ENCODE data around the gene FOXO3. TPM values are rescaled to one million over a fixed set of nuclear protein-coding genes. Genes with fewer than 3 reads are reported as not detected.
A peak's percentile ranks its signal among the peaks of the same experiment; 100 is the strongest.

The FOXO3 gene
- total RNA-seq, 6 experiments from 2014 or later = 21.1 to 28.9 (median 24.2) TPM

GRCh38 chr6:108574457-108575141 is 13.9 kb downstream of the FOXO3 start:
- TF ChIP-seq CTCF (IDR thresholded peaks at IDR 0.05) = no peak
- Mint-ChIP-seq H3K9me3 (no peaks in the 10 kb centered on the region), H3K36me3 (ENCODE audit: low read depth) (peaks cover 27% of the 10 kb centered on the region), H3K4me3 (no peak overlapping the region), H3K27ac (no peak overlapping the region), H3K4me1 (ENCODE audit: low read depth) (peaks cover 58% of the 10 kb centered on the region), H3K27me3 (ENCODE audit: insufficient read depth) (no peaks in the 10 kb centered on the region)
- no peak for DNase-seq

- DNase-seq = no peak
- Mint-ChIP-seq H3K27me3 (ENCODE audit: insufficient read depth) (no peaks in the 10 kb centered on the region), H3K9me3 (no peaks in the 10 kb centered on the region), H3K4me1 (ENCODE audit: low read depth) (peaks cover 71% of the 10 kb centered on the region), H3K4me3 (no peak overlapping the region), H3K36me3 (ENCODE audit: low read depth) (peaks cover 22% of the 10 kb centered on the region), H3K27ac (no peak overlapping the region)
- no peak for TF ChIP-seq CTCF (IDR thresholded peaks at IDR 0.05)
Measured at GRCh38 chr6:108575905-108576494, 15.3 kb downstream of the FOXO3 start.

- no peaks in the 10 kb centered on the region for H3K27me3 Mint-ChIP-seq (ENCODE audit: insufficient read depth)
- no peaks in the 10 kb centered on the region for H3K9me3 Mint-ChIP-seq
- TF ChIP-seq CTCF (IDR thresholded peaks at IDR 0.05) = no peak
- H3K36me3 Mint-ChIP-seq (ENCODE audit: low read depth) = peaks cover 18% of the 10 kb centered on the region
- H3K4me3 Mint-ChIP-seq = no peak overlapping the region
- H3K27ac Mint-ChIP-seq = no peak overlapping the region
- H3K4me1 Mint-ChIP-seq (ENCODE audit: low read depth) = peaks cover 71% of the 10 kb centered on the region
- no peak for DNase-seq
Measured at GRCh38 chr6:108576709-108577108, 16.0 kb downstream of the FOXO3 start.

GRCh38 chr6:108578166-108578565 is 17.4 kb downstream of the FOXO3 start:
- DNase-seq = no peak
- peak overlapping the region; percentile 67 for H3K27ac Mint-ChIP-seq
- TF ChIP-seq CTCF (IDR thresholded peaks at IDR 0.05) = no peak
- H3K4me1 Mint-ChIP-seq (ENCODE audit: low read depth) = peaks cover 82% of the 10 kb centered on the region
- H3K4me3 Mint-ChIP-seq = 0 out of 2 replicates have a peak overlapping the region, but pooled peaks have one; percentile 29
- H3K27me3 Mint-ChIP-seq (ENCODE audit: insufficient read depth) = no peaks in the 10 kb centered on the region
- no peaks in the 10 kb centered on the region for H3K9me3 Mint-ChIP-seq
- H3K36me3 Mint-ChIP-seq (ENCODE audit: low read depth) = peaks cover 12% of the 10 kb centered on the region; the same call in 1 of the 2 replicates

GRCh38 chr6:108578595-108579327 is 18.0 kb downstream of the FOXO3 start:
- peak; percentile 58 for DNase-seq
- Mint-ChIP-seq H3K4me3 (peak overlapping the region; percentile 44), H3K27me3 (ENCODE audit: insufficient read depth) (no peaks in the 10 kb centered on the region), H3K36me3 (ENCODE audit: low read depth) (peaks cover 12% of the 10 kb centered on the region; the same call in 1 of the 2 replicates), H3K9me3 (no peaks in the 10 kb centered on the region), H3K27ac (peak overlapping the region; percentile 67), H3K4me1 (ENCODE audit: low read depth) (peaks cover 88% of the 10 kb centered on the region)
- no peak for TF ChIP-seq CTCF (IDR thresholded peaks at IDR 0.05)
